Measurements from ENCODE around the gene ABCC3. TPM values are rescaled to one million over a fixed set of nuclear protein-coding genes. Genes with fewer than 3 reads are reported as not detected.

The ABCC3 gene
- total and polyA plus RNA-seq, 2 of the 8 experiments (the other 6 are each of a cell fraction or from before 2014, with no cell fraction given): 0.35 to 0.37 TPM

DNA sequence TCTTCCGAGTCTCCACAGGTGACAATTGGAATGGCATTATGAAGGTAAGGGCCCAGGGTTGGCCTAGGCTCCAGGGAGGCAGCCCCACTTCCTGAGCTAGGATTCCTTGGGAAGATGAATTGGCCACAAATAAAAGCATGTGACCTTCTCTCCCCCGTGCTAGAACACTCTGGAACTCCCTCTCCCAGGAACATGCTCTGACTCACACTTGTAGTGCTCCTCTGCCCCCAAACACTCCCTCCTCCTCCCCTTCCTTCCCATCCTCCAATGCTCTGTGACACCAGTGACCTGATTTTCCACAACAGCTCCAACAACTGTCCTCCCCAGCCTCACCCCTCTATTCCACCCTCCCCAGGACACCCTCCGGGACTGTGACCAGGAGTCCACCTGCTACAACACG lies 16.4 kb upstream of the ABCC3 start (continued):
- TF ChIP-seq, protein P1, sequence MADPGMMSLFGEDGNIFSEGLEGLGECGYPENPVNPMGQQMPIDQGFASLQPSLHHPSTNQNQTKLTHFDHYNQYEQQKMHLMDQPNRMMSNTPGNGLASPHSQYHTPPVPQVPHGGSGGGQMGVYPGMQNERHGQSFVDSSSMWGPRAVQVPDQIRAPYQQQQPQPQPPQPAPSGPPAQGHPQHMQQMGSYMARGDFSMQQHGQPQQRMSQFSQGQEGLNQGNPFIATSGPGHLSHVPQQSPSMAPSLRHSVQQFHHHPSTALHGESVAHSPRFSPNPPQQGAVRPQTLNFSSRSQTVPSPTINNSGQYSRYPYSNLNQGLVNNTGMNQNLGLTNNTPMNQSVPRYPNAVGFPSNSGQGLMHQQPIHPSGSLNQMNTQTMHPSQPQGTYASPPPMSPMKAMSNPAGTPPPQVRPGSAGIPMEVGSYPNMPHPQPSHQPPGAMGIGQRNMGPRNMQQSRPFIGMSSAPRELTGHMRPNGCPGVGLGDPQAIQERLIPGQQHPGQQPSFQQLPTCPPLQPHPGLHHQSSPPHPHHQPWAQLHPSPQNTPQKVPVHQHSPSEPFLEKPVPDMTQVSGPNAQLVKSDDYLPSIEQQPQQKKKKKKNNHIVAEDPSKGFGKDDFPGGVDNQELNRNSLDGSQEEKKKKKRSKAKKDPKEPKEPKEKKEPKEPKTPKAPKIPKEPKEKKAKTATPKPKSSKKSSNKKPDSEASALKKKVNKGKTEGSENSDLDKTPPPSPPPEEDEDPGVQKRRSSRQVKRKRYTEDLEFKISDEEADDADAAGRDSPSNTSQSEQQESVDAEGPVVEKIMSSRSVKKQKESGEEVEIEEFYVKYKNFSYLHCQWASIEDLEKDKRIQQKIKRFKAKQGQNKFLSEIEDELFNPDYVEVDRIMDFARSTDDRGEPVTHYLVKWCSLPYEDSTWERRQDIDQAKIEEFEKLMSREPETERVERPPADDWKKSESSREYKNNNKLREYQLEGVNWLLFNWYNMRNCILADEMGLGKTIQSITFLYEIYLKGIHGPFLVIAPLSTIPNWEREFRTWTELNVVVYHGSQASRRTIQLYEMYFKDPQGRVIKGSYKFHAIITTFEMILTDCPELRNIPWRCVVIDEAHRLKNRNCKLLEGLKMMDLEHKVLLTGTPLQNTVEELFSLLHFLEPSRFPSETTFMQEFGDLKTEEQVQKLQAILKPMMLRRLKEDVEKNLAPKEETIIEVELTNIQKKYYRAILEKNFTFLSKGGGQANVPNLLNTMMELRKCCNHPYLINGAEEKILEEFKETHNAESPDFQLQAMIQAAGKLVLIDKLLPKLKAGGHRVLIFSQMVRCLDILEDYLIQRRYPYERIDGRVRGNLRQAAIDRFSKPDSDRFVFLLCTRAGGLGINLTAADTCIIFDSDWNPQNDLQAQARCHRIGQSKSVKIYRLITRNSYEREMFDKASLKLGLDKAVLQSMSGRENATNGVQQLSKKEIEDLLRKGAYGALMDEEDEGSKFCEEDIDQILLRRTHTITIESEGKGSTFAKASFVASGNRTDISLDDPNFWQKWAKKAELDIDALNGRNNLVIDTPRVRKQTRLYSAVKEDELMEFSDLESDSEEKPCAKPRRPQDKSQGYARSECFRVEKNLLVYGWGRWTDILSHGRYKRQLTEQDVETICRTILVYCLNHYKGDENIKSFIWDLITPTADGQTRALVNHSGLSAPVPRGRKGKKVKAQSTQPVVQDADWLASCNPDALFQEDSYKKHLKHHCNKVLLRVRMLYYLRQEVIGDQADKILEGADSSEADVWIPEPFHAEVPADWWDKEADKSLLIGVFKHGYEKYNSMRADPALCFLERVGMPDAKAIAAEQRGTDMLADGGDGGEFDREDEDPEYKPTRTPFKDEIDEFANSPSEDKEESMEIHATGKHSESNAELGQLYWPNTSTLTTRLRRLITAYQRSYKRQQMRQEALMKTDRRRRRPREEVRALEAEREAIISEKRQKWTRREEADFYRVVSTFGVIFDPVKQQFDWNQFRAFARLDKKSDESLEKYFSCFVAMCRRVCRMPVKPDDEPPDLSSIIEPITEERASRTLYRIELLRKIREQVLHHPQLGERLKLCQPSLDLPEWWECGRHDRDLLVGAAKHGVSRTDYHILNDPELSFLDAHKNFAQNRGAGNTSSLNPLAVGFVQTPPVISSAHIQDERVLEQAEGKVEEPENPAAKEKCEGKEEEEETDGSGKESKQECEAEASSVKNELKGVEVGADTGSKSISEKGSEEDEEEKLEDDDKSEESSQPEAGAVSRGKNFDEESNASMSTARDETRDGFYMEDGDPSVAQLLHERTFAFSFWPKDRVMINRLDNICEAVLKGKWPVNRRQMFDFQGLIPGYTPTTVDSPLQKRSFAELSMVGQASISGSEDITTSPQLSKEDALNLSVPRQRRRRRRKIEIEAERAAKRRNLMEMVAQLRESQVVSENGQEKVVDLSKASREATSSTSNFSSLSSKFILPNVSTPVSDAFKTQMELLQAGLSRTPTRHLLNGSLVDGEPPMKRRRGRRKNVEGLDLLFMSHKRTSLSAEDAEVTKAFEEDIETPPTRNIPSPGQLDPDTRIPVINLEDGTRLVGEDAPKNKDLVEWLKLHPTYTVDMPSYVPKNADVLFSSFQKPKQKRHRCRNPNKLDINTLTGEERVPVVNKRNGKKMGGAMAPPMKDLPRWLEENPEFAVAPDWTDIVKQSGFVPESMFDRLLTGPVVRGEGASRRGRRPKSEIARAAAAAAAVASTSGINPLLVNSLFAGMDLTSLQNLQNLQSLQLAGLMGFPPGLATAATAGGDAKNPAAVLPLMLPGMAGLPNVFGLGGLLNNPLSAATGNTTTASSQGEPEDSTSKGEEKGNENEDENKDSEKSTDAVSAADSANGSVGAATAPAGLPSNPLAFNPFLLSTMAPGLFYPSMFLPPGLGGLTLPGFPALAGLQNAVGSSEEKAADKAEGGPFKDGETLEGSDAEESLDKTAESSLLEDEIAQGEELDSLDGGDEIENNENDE (IDR thresholded peaks at IDR 0.05; ENCODE audit: insufficient replicate concordance, low read length): no peak
- no peak for TF ChIP-seq POLR2AphosphoS5 (IDR thresholded peaks at IDR 0.05; ENCODE audit: low read depth, low read length)
- TF ChIP-seq RXRA (IDR thresholded peaks at IDR 0.05; ENCODE audit: insufficient read depth, low read depth, low read length): no peak
- TF ChIP-seq PHF8 (conservative IDR thresholded peaks at IDR 0.05; ENCODE audit: low read depth, low read length): no peak
- no peak for TF ChIP-seq RBBP5 (IDR thresholded peaks at IDR 0.05; ENCODE audit: borderline replicate concordance, low read depth, low read length)
- TF ChIP-seq KDM5A (IDR thresholded peaks at IDR 0.05; ENCODE audit: low read length): no peak
- TF ChIP-seq ASH2L (IDR thresholded peaks at IDR 0.05; ENCODE audit: low read length): no peak
- TF ChIP-seq, protein P2, sequence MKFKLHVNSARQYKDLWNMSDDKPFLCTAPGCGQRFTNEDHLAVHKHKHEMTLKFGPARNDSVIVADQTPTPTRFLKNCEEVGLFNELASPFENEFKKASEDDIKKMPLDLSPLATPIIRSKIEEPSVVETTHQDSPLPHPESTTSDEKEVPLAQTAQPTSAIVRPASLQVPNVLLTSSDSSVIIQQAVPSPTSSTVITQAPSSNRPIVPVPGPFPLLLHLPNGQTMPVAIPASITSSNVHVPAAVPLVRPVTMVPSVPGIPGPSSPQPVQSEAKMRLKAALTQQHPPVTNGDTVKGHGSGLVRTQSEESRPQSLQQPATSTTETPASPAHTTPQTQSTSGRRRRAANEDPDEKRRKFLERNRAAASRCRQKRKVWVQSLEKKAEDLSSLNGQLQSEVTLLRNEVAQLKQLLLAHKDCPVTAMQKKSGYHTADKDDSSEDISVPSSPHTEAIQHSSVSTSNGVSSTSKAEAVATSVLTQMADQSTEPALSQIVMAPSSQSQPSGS (IDR thresholded peaks at IDR 0.05; ENCODE audit: low read length): no peak

Measured in H1 (cell line).